Vagina (tissue), 2 donors: Measurements from ENCODE around the gene ARID5B. TPM values are rescaled to one million over a fixed set of nuclear protein-coding genes. Genes with fewer than 3 reads are reported as not detected.

ENCODE experiments used
- DNase-seq, 2 donors: peaks; one replicate each; pipeline ENCODE4 v3.0.0-alpha.2; 2017; ENCODE audit errors: extremely low spot score in 2 of 2
- H3K27ac ChIP-seq: fragments of 200-600 bp; sonication (generic); one replicate; pipeline ENCODE4 v1.5.1; 2019
- H3K27me3 ChIP-seq: fragments of 200-600 bp; sonication (generic); one replicate; pipeline ENCODE4 v1.5.1; 2019
- H3K36me3 ChIP-seq, 2 donors: fragments of 200-600 bp; sonication (generic); one replicate each; pipeline ENCODE4 v1.5.1; 2017 to 2019
- H3K4me1 ChIP-seq: fragments of 200-600 bp; sonication (generic); one replicate; pipeline ENCODE4 v1.5.1; 2019
- H3K4me3 ChIP-seq, 2 donors: fragments of 200-600 bp; sonication (generic); 1 replicate in 1 of 2; 2 replicates in 1 of 2; pipeline ENCODE4 v1.5.1; 2016 to 2019
- H3K9me3 ChIP-seq: fragments of 200-600 bp; sonication (generic); one replicate; pipeline ENCODE4 v1.5.1; 2019
- POLR2A ChIP-seq, 2 donors: fragments of 450-650 bp; IDR thresholded peaks; one replicate each; pipeline ENCODE4 v1.6.1; 2017; ENCODE audit warnings: antibody characterized with exemption in 2 of 2, mild to moderate bottlenecking in 2 of 2, moderate library complexity in 2 of 2
- POLR2AphosphoS5 ChIP-seq, 2 donors: sonication (generic); formaldehyde crosslinking; IDR thresholded peaks; one replicate each; pipeline ENCODE4 v1.9.0; 2017; ENCODE audit warnings: antibody characterized with exemption in 2 of 2, mild to moderate bottlenecking in 2 of 2, low read depth in 1 of 2; ENCODE audit not compliant: insufficient read depth in 1 of 2
- intact Hi-C: fragments of 100-400 bp; cut with DNase I; formaldehyde crosslinking; loops from one replicate; pipeline ENCODE4 v1.15.1; 2023
- total RNA-seq: library from RNA; depleted of rRNA; stranded (reverse); fragments of >200 nt; gene quantifications from one replicate; pipeline ENCODE4 v1.2.3, GENCODE V29; 2016
- TF ChIP-seq, protein P1 (sequence below), 3 experiments: fragments of 450-650 bp in 2 of 3; fragments of 200-600 bp in 1 of 3; sonication (generic) in 1 of 3; IDR thresholded peaks; one replicate each; pipeline ENCODE4 v1.5.1; 2017 to 2019; ENCODE audit warnings: antibody characterized with exemption in 3 of 3, mild to moderate bottlenecking in 2 of 3, moderate library complexity in 2 of 3

Gene ARID5B
- total RNA-seq, 1 donor from 2014 or later, result 75.9 TPM

DNA sequence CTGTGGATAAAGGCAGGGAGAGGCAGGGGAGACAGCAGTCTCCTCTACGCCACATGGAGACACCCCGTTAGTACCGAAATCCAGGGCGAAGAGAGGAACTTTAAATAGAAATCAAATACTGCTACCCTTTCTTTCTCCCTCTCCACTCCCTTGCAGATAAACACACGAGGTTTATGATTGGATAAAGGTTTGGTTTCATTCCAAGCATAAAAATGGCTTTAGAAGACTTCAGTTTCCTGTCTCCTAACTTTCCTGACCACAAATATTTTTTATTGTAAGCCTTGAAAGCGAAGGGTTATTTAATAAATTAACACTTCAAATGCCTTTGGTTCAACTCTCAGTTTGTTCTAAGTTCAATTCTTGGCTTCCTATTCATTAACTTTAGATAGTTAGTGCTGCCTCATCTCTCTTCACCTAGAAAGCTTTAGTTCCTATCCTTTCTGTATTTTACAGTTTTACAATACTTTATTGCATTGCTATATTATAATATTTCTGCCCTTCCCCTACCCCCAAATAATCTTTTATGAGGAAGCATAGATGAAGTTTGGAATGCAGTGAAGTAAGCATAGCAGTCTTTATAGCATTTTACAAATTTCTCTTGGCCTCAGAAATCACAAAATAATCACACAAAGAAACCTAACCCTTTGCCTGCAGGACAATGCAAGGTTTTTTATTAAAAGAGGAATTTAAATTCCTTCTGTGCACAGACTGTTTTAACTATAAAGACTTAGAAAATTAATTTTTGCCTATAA lies 31.5 kb upstream of the ARID5B start:
- no peaks in the 10 kb centered on the region for H3K9me3 ChIP-seq
- no peak for DNase-seq
- H3K36me3 ChIP-seq, result no peaks in the 10 kb centered on the region
- H3K4me3 ChIP-seq, result no peak overlapping the region
- intact Hi-C loops, result no loop called here
- TF ChIP-seq POLR2A (IDR thresholded peaks at IDR 0.05) (no peak), POLR2AphosphoS5 (IDR thresholded peaks at IDR 0.05; ENCODE audit: insufficient read depth in 1 of 2, low read depth in 1 of 2) (no peak)
- TF ChIP-seq, protein P1, sequence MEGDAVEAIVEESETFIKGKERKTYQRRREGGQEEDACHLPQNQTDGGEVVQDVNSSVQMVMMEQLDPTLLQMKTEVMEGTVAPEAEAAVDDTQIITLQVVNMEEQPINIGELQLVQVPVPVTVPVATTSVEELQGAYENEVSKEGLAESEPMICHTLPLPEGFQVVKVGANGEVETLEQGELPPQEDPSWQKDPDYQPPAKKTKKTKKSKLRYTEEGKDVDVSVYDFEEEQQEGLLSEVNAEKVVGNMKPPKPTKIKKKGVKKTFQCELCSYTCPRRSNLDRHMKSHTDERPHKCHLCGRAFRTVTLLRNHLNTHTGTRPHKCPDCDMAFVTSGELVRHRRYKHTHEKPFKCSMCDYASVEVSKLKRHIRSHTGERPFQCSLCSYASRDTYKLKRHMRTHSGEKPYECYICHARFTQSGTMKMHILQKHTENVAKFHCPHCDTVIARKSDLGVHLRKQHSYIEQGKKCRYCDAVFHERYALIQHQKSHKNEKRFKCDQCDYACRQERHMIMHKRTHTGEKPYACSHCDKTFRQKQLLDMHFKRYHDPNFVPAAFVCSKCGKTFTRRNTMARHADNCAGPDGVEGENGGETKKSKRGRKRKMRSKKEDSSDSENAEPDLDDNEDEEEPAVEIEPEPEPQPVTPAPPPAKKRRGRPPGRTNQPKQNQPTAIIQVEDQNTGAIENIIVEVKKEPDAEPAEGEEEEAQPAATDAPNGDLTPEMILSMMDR (IDR thresholded peaks at IDR 0.05), result no peak
- peaks cover 19% of the 10 kb centered on the region for H3K4me1 ChIP-seq
- no peak overlapping the region for H3K27ac ChIP-seq
- no peaks in the 10 kb centered on the region for H3K27me3 ChIP-seq

DNA sequence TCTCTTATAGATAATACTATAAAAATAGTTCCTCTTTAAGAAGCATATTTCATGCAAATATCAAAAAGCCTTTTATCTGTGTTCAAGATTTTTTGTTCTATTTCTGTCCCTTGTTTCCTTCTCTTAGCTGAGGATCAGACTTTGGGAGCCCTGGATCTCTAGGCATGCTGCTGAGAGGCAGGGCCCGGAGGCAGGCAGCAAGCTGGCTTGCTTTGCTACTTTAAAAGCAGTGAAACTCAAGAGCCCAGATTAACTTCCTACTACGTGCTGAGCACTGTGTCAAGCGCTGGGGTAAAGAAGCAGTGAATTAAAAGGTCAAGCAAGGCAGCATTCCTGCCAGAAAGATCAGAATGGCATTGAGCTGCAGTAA lies 31.0 kb upstream of the ARID5B start:
- no peaks in the 10 kb centered on the region for H3K36me3 ChIP-seq
- no peaks in the 10 kb centered on the region for H3K27me3 ChIP-seq
- no peaks in the 10 kb centered on the region for H3K9me3 ChIP-seq
- intact Hi-C loops, result no loop called here
- no peak for DNase-seq
- TF ChIP-seq POLR2AphosphoS5 (IDR thresholded peaks at IDR 0.05; ENCODE audit: insufficient read depth in 1 of 2, low read depth in 1 of 2) (no peak), POLR2A (IDR thresholded peaks at IDR 0.05) (no peak)
- TF ChIP-seq, protein P1 (IDR thresholded peaks at IDR 0.05), result no peak
- no peak overlapping the region for H3K27ac ChIP-seq
- peaks cover 19% of the 10 kb centered on the region for H3K4me1 ChIP-seq
- no peak overlapping the region for H3K4me3 ChIP-seq

DNA sequence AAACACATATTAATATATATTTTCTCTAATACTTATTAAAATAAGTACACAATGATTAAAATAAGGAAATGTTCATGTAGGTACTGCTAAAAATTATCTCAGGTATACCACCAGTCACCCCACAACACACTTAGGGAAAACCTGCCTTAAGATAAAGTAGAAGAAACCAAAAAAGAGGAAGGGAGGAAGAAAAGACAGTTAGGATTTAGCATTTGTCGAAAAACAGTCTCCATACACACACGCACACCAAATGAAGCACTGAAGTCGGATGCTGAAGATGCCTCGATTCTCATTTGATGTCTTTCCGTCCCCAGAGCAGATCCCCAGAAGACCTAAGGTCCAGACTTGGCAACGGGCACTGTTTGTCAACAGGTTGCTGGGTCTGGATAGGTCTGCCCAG lies 30.0 kb upstream of the ARID5B start:
- intact Hi-C loops, result no loop called here
- TF ChIP-seq, protein P1 (IDR thresholded peaks at IDR 0.05), result no peak
- no peak for TF ChIP-seq POLR2AphosphoS5 (IDR thresholded peaks at IDR 0.05; ENCODE audit: insufficient read depth in 1 of 2, low read depth in 1 of 2)
- TF ChIP-seq POLR2A (IDR thresholded peaks at IDR 0.05), result no peak
- peaks cover 19% of the 10 kb centered on the region for H3K4me1 ChIP-seq
- no peak overlapping the region for H3K4me3 ChIP-seq
- H3K36me3 ChIP-seq, result no peaks in the 10 kb centered on the region
- no peak overlapping the region for H3K27ac ChIP-seq
- no peak for DNase-seq
- no peaks in the 10 kb centered on the region for H3K9me3 ChIP-seq
- H3K27me3 ChIP-seq, result no peaks in the 10 kb centered on the region

DNA sequence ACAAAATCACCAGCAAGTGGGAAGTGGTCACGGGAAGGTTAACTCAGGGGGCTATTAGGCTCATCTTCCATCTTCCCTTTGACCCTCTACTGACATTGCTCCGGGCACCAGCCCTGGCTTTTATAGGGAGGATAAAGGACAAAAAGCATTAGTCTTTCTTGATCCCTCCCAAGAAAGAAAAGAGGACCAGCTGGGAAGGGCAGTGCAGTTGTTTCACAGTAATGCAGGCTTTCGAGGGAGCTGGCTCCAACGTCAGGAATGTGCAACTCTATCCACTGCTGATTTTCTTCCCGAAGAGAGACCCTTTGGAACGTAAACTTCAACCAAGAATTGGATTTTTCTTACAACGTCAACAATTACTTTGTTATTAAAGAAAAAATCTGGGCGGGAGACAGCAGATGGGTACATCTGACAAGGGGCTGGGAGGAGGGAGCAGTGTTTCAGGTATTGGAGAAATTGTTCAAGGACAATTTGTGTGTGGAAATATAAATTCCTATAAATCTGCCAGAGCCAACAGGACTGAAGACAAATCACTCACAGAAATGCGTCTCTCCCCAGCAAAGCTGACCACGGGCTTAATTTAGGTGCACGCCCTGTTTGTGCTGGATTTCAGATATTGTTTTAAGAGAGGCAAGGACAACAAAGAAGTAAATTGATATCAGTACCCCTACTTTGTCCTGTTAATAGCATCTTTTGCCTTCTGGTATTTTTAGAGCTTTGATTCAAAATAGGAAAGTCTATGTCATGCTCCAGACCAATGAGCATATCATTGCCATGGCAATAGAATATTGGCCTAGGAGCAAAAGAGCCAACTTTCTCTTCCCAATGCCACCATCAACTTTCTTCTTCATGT lies 23.4 kb upstream of the ARID5B start:
- DNase-seq, result no peak
- Histone ChIP-seq H3K27ac (no peak overlapping the region), H3K4me3 (no peak overlapping the region), H3K27me3 (no peaks in the 10 kb centered on the region), H3K4me1 (no peaks in the 10 kb centered on the region), H3K36me3 (no peaks in the 10 kb centered on the region), H3K9me3 (no peaks in the 10 kb centered on the region)
- intact Hi-C loops, result no loop called here
- TF ChIP-seq, protein P1 (IDR thresholded peaks at IDR 0.05), result no peak
- no peak for TF ChIP-seq POLR2AphosphoS5 (IDR thresholded peaks at IDR 0.05; ENCODE audit: insufficient read depth in 1 of 2, low read depth in 1 of 2)
- TF ChIP-seq POLR2A (IDR thresholded peaks at IDR 0.05), result no peak

DNA sequence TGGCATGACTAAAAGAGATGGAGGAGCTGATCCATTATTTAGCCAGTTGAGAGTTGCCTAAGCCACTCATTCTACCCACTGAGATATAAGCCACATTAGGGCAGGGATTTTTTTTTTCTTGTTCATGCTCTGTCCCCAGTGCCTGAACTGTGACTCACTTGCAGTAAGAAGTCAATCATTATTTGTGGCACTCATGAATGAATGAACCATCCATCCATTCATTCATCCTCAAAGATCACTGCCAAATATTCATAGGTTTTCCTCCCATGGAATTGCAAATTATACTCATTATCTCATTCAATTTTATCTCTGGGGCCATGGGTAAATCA lies 22.8 kb upstream of the ARID5B start:
- intact Hi-C loops, result no loop called here
- Histone ChIP-seq H3K27ac (no peak overlapping the region), H3K4me3 (no peak overlapping the region), H3K9me3 (no peaks in the 10 kb centered on the region), H3K36me3 (no peaks in the 10 kb centered on the region), H3K27me3 (no peaks in the 10 kb centered on the region), H3K4me1 (no peaks in the 10 kb centered on the region)
- no peak for DNase-seq
- TF ChIP-seq, protein P1 (IDR thresholded peaks at IDR 0.05), result no peak
- TF ChIP-seq POLR2A (IDR thresholded peaks at IDR 0.05) (no peak), POLR2AphosphoS5 (IDR thresholded peaks at IDR 0.05; ENCODE audit: insufficient read depth in 1 of 2, low read depth in 1 of 2) (no peak)
